Body of pancreas (tissue), 4 donors: ENCODE measurements around the gene IFNA1.
A peak's percentile ranks its signal among the peaks of the same experiment; 100 is the strongest.

Source experiments
- POLR2A ChIP-seq, 3 donors: fragments of 450-650 bp; IDR thresholded peaks; one replicate each; pipeline ENCODE4 v1.6.1; 2016; ENCODE audit warnings: antibody characterized with exemption in 3 of 3, mild to moderate bottlenecking in 2 of 3
- TF ChIP-seq, protein P1 (sequence below), 7 experiments: fragments of 450-650 bp in 4 of 7; fragments of 200-600 bp in 3 of 7; sonication (generic) in 3 of 7; IDR thresholded peaks; one replicate each; pipeline ENCODE4 v1.5.1; 2016 to 2019; ENCODE audit warnings: antibody characterized with exemption in 7 of 7

GRCh38 chr9:21455320-21455719 is 15.1 kb downstream of the IFNA1 start:
- TF ChIP-seq, protein P1, sequence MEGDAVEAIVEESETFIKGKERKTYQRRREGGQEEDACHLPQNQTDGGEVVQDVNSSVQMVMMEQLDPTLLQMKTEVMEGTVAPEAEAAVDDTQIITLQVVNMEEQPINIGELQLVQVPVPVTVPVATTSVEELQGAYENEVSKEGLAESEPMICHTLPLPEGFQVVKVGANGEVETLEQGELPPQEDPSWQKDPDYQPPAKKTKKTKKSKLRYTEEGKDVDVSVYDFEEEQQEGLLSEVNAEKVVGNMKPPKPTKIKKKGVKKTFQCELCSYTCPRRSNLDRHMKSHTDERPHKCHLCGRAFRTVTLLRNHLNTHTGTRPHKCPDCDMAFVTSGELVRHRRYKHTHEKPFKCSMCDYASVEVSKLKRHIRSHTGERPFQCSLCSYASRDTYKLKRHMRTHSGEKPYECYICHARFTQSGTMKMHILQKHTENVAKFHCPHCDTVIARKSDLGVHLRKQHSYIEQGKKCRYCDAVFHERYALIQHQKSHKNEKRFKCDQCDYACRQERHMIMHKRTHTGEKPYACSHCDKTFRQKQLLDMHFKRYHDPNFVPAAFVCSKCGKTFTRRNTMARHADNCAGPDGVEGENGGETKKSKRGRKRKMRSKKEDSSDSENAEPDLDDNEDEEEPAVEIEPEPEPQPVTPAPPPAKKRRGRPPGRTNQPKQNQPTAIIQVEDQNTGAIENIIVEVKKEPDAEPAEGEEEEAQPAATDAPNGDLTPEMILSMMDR (IDR thresholded peaks at IDR 0.05): peak in 6 of 7 experiments; percentile 20 to 55 (median 40)
- no peak for TF ChIP-seq POLR2A (IDR thresholded peaks at IDR 0.05)
